ENCODE measurements around the gene ATXN7.

Gene ATXN7

DNA sequence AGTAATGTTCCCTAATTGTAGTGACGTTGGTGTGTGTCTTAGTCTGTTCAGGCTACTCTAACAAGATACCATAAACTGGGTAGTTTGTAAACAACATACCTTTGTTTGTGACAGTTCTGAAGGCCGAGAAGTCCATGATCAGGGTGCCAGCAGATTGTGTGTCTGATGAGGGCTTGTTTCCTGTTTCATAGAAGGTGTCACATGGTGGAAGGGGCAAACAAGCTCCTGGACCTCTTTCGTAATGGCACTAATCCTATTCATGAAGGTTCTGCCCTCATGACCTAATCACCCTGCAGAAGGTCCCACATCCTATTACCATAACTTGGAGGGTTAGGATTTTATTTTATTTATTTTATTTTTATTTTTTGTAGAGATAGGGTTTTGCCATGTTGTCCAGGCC, 11.1 kb downstream of the ATXN7 start:
- Histone ChIP-seq H3K36me3 (ENCODE audit: control insufficient read depth, insufficient read depth, low read length) (no peaks in the 10 kb centered on the region), H2AK5ac (ENCODE audit: low read length) (no peak overlapping the region), H3K27me3 (ENCODE audit: insufficient read depth, low read length, poor library complexity) (no peaks in the 10 kb centered on the region), H3K4me1 (ENCODE audit: control insufficient read depth, low read depth, low read length) (peaks cover 12% of the 10 kb centered on the region), H3K4me2 (ENCODE audit: low read length) (no peak overlapping the region), H2BK15ac (replicated peaks; ENCODE audit: low read depth) (no peak overlapping the region), H3K79me1 (ENCODE audit: low read length) (peaks cover 24% of the 10 kb centered on the region), H3K79me2 (ENCODE audit: control insufficient read depth, insufficient read depth, low read length) (peaks cover 25% of the 10 kb centered on the region), H3K18ac (ENCODE audit: low read length) (no peak overlapping the region), H2BK120ac (ENCODE audit: low read depth, low read length) (no peak overlapping the region), H3K4me3 (ENCODE audit: low read length) (no peak overlapping the region), H3K23ac (ENCODE audit: low read length) (no peak overlapping the region), H3K27ac (ENCODE audit: low read depth, low read length) (no peak overlapping the region), H2BK5ac (ENCODE audit: low read length) (no peak overlapping the region), H3K56ac (ENCODE audit: low read length) (no peak overlapping the region), H3K9ac (ENCODE audit: low read length) (no peak overlapping the region), H4K5ac (ENCODE audit: low read length) (no peak overlapping the region), H3K4ac (ENCODE audit: low read depth, low read length) (no peak overlapping the region), H4K8ac (ENCODE audit: low read depth, low read length) (no peak overlapping the region)
- DNase-seq = no peak
- no CpG with 5 or more reads among the region's 3 CpGs for WGBS (ENCODE audit: extremely low coverage, insufficient coverage, low lambda C conversion rate)

DNA sequence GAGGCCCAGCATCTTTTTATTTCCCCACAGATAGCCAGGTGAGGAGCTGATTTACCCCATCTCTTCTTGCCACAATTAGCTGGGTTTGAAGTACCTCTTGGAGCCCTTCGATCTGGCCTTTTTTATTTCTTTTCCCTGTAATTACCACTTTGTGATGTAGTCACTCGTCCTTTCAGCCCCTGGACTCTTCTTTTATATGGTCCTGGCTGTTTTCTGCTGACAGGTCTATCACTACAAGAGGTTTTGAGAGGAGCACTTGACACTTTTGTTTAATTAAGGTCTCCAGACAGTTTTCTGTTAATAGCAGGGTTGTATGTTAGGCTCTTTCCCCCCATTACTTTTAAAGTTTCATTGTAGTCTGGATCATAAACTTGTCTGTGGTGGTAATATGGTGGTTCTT, 11.8 kb downstream of the ATXN7 start:
- Histone ChIP-seq H3K79me2 (ENCODE audit: control insufficient read depth, insufficient read depth, low read length) (peaks cover 24% of the 10 kb centered on the region), H3K4me2 (ENCODE audit: low read length) (no peak overlapping the region), H3K27ac (ENCODE audit: low read depth, low read length) (no peak overlapping the region), H3K18ac (ENCODE audit: low read length) (no peak overlapping the region), H3K4me1 (ENCODE audit: control insufficient read depth, low read depth, low read length) (peaks cover 11% of the 10 kb centered on the region), H2AK5ac (ENCODE audit: low read length) (no peak overlapping the region), H3K27me3 (ENCODE audit: insufficient read depth, low read length, poor library complexity) (no peaks in the 10 kb centered on the region), H3K79me1 (ENCODE audit: low read length) (peaks cover 21% of the 10 kb centered on the region), H3K4me3 (ENCODE audit: low read length) (no peak overlapping the region), H3K23ac (ENCODE audit: low read length) (no peak overlapping the region), H4K8ac (ENCODE audit: low read depth, low read length) (no peak overlapping the region), H3K56ac (ENCODE audit: low read length) (no peak overlapping the region), H2BK15ac (replicated peaks; ENCODE audit: low read depth) (no peak overlapping the region), H2BK120ac (ENCODE audit: low read depth, low read length) (no peak overlapping the region), H2BK5ac (ENCODE audit: low read length) (no peak overlapping the region), H3K4ac (ENCODE audit: low read depth, low read length) (no peak overlapping the region), H3K9ac (ENCODE audit: low read length) (no peak overlapping the region), H3K36me3 (ENCODE audit: control insufficient read depth, insufficient read depth, low read length) (no peaks in the 10 kb centered on the region), H4K5ac (ENCODE audit: low read length) (no peak overlapping the region)
- no peak for DNase-seq
- WGBS (ENCODE audit: extremely low coverage, insufficient coverage, low lambda C conversion rate) = no CpG with 5 or more reads among the region's 2 CpGs

DNA sequence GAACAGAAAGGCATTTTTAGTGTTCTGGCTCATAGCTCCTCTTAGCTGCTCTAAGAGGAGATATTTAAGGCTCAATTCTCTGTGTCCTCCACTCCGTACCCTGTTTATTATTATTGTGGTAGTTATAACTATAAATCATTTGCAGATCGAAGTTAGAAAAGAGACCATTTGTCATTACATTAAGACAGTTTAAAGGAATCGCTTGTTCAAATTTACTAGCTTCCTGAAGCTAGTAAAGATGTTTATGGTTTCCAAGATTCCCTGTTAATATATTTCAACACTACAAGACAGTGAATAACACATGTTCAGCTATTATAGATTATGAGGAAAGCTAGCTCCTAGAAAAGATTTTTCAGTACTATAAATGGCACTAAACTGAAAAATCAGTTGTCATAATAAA, 12.6 kb downstream of the ATXN7 start:
- no peak overlapping the region for H3K4me3 ChIP-seq (ENCODE audit: low read length)
- no peak overlapping the region for H3K9ac ChIP-seq (ENCODE audit: low read length)
- no peak overlapping the region for H2AK5ac ChIP-seq (ENCODE audit: low read length)
- no peak overlapping the region for H3K4ac ChIP-seq (ENCODE audit: low read depth, low read length)
- H4K8ac ChIP-seq (ENCODE audit: low read depth, low read length) = no peak overlapping the region
- DNase-seq = no peak
- no peak overlapping the region for H4K5ac ChIP-seq (ENCODE audit: low read length)
- H3K23ac ChIP-seq (ENCODE audit: low read length) = no peak overlapping the region
- peaks cover 9% of the 10 kb centered on the region for H3K4me1 ChIP-seq (ENCODE audit: control insufficient read depth, low read depth, low read length)
- no peak overlapping the region for H3K18ac ChIP-seq (ENCODE audit: low read length)
- H2BK5ac ChIP-seq (ENCODE audit: low read length) = no peak overlapping the region
- H3K27me3 ChIP-seq (ENCODE audit: insufficient read depth, low read length, poor library complexity) = no peaks in the 10 kb centered on the region
- H3K79me2 ChIP-seq (ENCODE audit: control insufficient read depth, insufficient read depth, low read length) = peaks cover 27% of the 10 kb centered on the region
- peaks cover 23% of the 10 kb centered on the region for H3K79me1 ChIP-seq (ENCODE audit: low read length)
- H3K4me2 ChIP-seq (ENCODE audit: low read length) = no peak overlapping the region
- H2BK120ac ChIP-seq (ENCODE audit: low read depth, low read length) = no peak overlapping the region
- H3K36me3 ChIP-seq (ENCODE audit: control insufficient read depth, insufficient read depth, low read length) = no peaks in the 10 kb centered on the region
- WGBS (ENCODE audit: extremely low coverage, insufficient coverage, low lambda C conversion rate) = no CpG with 5 or more reads among the region's 3 CpGs
- H3K27ac ChIP-seq (ENCODE audit: low read depth, low read length) = no peak overlapping the region
- no peak overlapping the region for H2BK15ac ChIP-seq (replicated peaks; ENCODE audit: low read depth)
- H3K56ac ChIP-seq (ENCODE audit: low read length) = no peak overlapping the region

DNA sequence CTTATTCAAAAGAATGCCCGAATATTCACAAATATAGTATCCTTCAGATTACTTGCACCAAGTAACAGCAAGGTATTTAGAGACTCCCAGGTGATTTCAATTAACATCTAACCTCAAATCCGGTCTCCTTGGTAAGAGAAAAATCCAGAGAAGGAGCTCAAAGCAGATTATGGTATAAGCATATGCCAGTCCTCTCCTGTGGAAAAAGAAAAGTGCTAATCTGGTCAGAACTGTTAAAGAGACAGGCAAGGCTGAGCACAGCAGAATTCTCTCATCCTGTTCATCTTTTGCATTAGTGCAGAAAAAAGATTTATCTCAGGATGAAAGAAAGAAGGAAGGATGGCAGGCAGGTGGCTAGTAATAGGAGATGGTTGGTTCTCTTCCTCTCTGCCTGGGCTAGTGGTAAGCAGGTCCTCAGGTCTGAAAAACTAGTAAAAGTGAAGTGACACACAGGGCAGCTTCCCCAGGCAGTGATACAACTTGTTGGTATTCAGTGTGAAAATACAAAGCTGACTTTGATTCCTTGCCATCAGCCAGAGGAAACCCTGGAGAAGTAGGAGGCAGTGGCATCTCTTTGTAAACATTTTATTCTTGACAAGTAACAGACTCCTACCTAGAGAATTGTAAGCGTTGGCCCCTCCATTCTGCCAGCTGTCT, 14.2 kb downstream of the ATXN7 start:
- Histone ChIP-seq H2BK15ac (replicated peaks; ENCODE audit: low read depth) (no peak overlapping the region), H4K5ac (ENCODE audit: low read length) (no peak overlapping the region), H4K8ac (ENCODE audit: low read depth, low read length) (no peak overlapping the region), H3K56ac (ENCODE audit: low read length) (no peak overlapping the region), H3K36me3 (ENCODE audit: control insufficient read depth, insufficient read depth, low read length) (no peaks in the 10 kb centered on the region), H3K27me3 (ENCODE audit: insufficient read depth, low read length, poor library complexity) (no peaks in the 10 kb centered on the region), H2BK120ac (ENCODE audit: low read depth, low read length) (no peak overlapping the region), H2BK5ac (ENCODE audit: low read length) (no peak overlapping the region), H3K18ac (ENCODE audit: low read length) (no peak overlapping the region), H3K79me2 (ENCODE audit: control insufficient read depth, insufficient read depth, low read length) (peaks cover 30% of the 10 kb centered on the region), H3K9ac (ENCODE audit: low read length) (no peak overlapping the region), H3K4me1 (ENCODE audit: control insufficient read depth, low read depth, low read length) (peaks cover 9% of the 10 kb centered on the region), H2AK5ac (ENCODE audit: low read length) (no peak overlapping the region), H3K27ac (ENCODE audit: low read depth, low read length) (no peak overlapping the region), H3K4ac (ENCODE audit: low read depth, low read length) (no peak overlapping the region), H3K4me3 (ENCODE audit: low read length) (no peak overlapping the region), H3K79me1 (ENCODE audit: low read length) (peaks cover 28% of the 10 kb centered on the region), H3K4me2 (ENCODE audit: low read length) (no peak overlapping the region), H3K23ac (ENCODE audit: low read length) (no peak overlapping the region)
- DNase-seq = no peak
- no CpG with 5 or more reads among the region's 3 CpGs for WGBS (ENCODE audit: extremely low coverage, insufficient coverage, low lambda C conversion rate)

DNA sequence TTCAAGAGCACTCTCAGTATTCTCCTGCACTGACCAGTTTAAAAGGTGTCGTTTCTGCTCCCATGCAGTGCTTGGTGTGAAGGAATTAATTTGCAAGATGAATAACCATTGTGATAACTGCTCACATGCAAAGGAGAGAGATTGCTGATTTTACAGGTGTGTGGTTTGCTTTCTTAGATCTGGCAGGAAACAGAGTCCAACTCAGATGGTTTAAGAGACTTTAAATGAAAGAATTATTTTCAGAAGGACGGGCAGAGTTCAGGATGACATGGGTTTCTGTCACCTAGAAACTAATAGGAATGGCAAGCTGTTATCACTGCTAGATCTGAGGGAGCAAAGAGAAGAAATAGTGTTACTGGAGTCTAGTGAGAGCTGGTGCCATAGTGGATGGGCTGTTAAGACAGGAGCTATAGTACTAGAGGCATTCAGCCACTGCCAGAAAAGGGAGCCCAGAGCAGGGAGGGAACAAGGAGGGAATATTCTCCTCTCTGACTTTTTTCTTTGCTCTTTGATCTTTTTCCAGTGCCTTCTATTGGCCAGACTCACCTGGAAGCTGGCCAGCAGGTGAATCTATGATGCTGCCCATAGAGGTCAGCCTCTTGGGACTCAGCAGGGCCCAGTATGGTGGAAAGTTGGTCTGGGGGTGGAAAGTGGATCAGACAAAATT, 14.9 kb downstream of the ATXN7 start:
- Histone ChIP-seq H3K4me3 (ENCODE audit: low read length) (no peak overlapping the region), H3K18ac (ENCODE audit: low read length) (no peak overlapping the region)
- no CpG with 5 or more reads among the region's 2 CpGs for WGBS (ENCODE audit: extremely low coverage, insufficient coverage, low lambda C conversion rate)

More for the DNA sequence above, 14.9 kb downstream of the ATXN7 start:
- Histone ChIP-seq H3K79me2 (ENCODE audit: control insufficient read depth, insufficient read depth, low read length) (peaks cover 26% of the 10 kb centered on the region), H3K4me1 (ENCODE audit: control insufficient read depth, low read depth, low read length) (peaks cover 9% of the 10 kb centered on the region), H3K27me3 (ENCODE audit: insufficient read depth, low read length, poor library complexity) (no peaks in the 10 kb centered on the region), H2AK5ac (ENCODE audit: low read length) (no peak overlapping the region), H2BK120ac (ENCODE audit: low read depth, low read length) (no peak overlapping the region), H4K5ac (ENCODE audit: low read length) (no peak overlapping the region), H3K4me2 (ENCODE audit: low read length) (no peak overlapping the region), H2BK15ac (replicated peaks; ENCODE audit: low read depth) (no peak overlapping the region), H4K8ac (ENCODE audit: low read depth, low read length) (no peak overlapping the region), H3K9ac (ENCODE audit: low read length) (no peak overlapping the region), H3K27ac (ENCODE audit: low read depth, low read length) (no peak overlapping the region), H3K4ac (ENCODE audit: low read depth, low read length) (no peak overlapping the region), H2BK5ac (ENCODE audit: low read length) (no peak overlapping the region), H3K56ac (ENCODE audit: low read length) (no peak overlapping the region), H3K36me3 (ENCODE audit: control insufficient read depth, insufficient read depth, low read length) (no peaks in the 10 kb centered on the region), H3K79me1 (ENCODE audit: low read length) (peaks cover 25% of the 10 kb centered on the region), H3K23ac (ENCODE audit: low read length) (no peak overlapping the region)
- no peak for DNase-seq

All from mesendoderm (in vitro differentiated cells).